EL (cell line): Measurements from ENCODE around the gene CYP46A1.
"Not testable (repeated sequence)": the region's sequence is repeated elsewhere in the genome, so short reads cannot be mapped to it uniquely, and the experiment has no call there.

Experiments used
- DNase-seq: peaks from one replicate; pipeline ENCODE4 v3.0.0-alpha.2; 2016

Gene CYP46A1

GRCh38 chr14:99683619-99684409 lies at the start of gene CYP46A1:
TSS of gene CYP46A1 (plus strand) at chr14:99684298. CDS start at chr14:99684418, 120 bp downstream.
- peak; percentile 99 for DNase-seq

GRCh38 chr14:99634443-99634842 lies 49.7 kb upstream of the CYP46A1 start:
- no peak for DNase-seq

GRCh38 chr14:99635116-99635515 lies 49.0 kb upstream of the CYP46A1 start:
- no peak for DNase-seq

GRCh38 chr14:99636487-99636886 lies 47.6 kb upstream of the CYP46A1 start:
- DNase-seq, result no peak

GRCh38 chr14:99637624-99638023 lies 46.5 kb upstream of the CYP46A1 start:
- no peak for DNase-seq

GRCh38 chr14:99642771-99643170 lies 41.3 kb upstream of the CYP46A1 start:
- DNase-seq, result not testable (repeated sequence)

GRCh38 chr14:99643343-99643742 lies 40.8 kb upstream of the CYP46A1 start:
- no peak for DNase-seq

GRCh38 chr14:99644035-99644587 lies 40.0 kb upstream of the CYP46A1 start:
- no peak for DNase-seq

GRCh38 chr14:99644723-99645544 lies 39.2 kb upstream of the CYP46A1 start, which contains the start of gene HHIPL1:
TSS of gene HHIPL1 (plus strand) at chr14:99645129. CDS start at chr14:99645208, 79 bp downstream.
- DNase-seq, result peak; percentile 47

GRCh38 chr14:99645545-99646505 lies 38.3 kb upstream of the CYP46A1 start:
- no peak for DNase-seq

GRCh38 chr14:99647411-99647810 lies 36.7 kb upstream of the CYP46A1 start:
- no peak for DNase-seq

- DNase-seq, result no peak
Measured at GRCh38 chr14:99648027-99648784, 35.9 kb upstream of the CYP46A1 start.

GRCh38 chr14:99649219-99649618 lies 34.9 kb upstream of the CYP46A1 start:
- DNase-seq, result peak; percentile 62

GRCh38 chr14:99649643-99650042 lies 34.5 kb upstream of the CYP46A1 start:
- no peak for DNase-seq

- DNase-seq, result no peak
Measured at GRCh38 chr14:99650189-99650588, 33.9 kb upstream of the CYP46A1 start.

- DNase-seq, result no peak
Measured at GRCh38 chr14:99651953-99652746, 31.9 kb upstream of the CYP46A1 start.

GRCh38 chr14:99654235-99654985 lies 29.7 kb upstream of the CYP46A1 start:
- peak; percentile 59 for DNase-seq

GRCh38 chr14:99655521-99655920 lies 28.6 kb upstream of the CYP46A1 start:
- DNase-seq, result no peak

GRCh38 chr14:99656171-99656570 lies 27.9 kb upstream of the CYP46A1 start:
- no peak for DNase-seq

GRCh38 chr14:99657645-99658155 lies 26.4 kb upstream of the CYP46A1 start:
- no peak for DNase-seq
